Measurements from ENCODE around the gene TUBB4B.

- TF ChIP-seq POLR2A (IDR thresholded peaks at IDR 0.05) (no peak), CTCF (IDR thresholded peaks at IDR 0.05) (no peak)
Measured at GRCh38 chr9:137221506-137222111, 19.5 kb upstream of the TUBB4B start.

All from stomach (tissue), 4 donors.